IMR-90 (cell line): ENCODE data around the gene SNRNP35.

Experiments used
- BHLHE40 ChIP-seq: fragments of 150-350 bp; IDR thresholded peaks from 2 replicates; pipeline ENCODE4 v1.6.1; 2016; ENCODE audit warnings: mild to moderate bottlenecking, low read depth, low read length
- CEBPB ChIP-seq: IDR thresholded peaks from 2 replicates; pipeline ENCODE4 v1.6.1; 2012; ENCODE audit warnings: low read depth, low read length, improper control_type of control experiment
- CHD1 ChIP-seq: IDR thresholded peaks from 2 replicates; pipeline ENCODE4 v1.6.1; 2012; ENCODE audit warnings: low read depth, low read length, improper control_type of control experiment
- MAFK ChIP-seq: IDR thresholded peaks from 2 replicates; pipeline ENCODE4 v1.6.1; 2012; ENCODE audit warnings: low read depth, low read length, improper control_type of control experiment
- MAZ ChIP-seq: IDR thresholded peaks from 2 replicates; pipeline ENCODE4 v1.6.1; 2012; ENCODE audit warnings: low read depth, mild to moderate bottlenecking, low read length, improper control_type of control experiment, moderate library complexity, borderline replicate concordance
- MXI1 ChIP-seq: IDR thresholded peaks from 2 replicates; pipeline ENCODE4 v1.6.1; 2012; ENCODE audit warnings: low read depth, mild to moderate bottlenecking, low read length, moderate library complexity, borderline replicate concordance
- POLR2A ChIP-seq: IDR thresholded peaks from 2 replicates; pipeline ENCODE4 v1.6.1; 2012; ENCODE audit warnings: mild to moderate bottlenecking, low read depth, low read length
- RAD21 ChIP-seq: IDR thresholded peaks from 2 replicates; pipeline ENCODE4 v1.6.1; 2012; ENCODE audit warnings: low read length, improper control_type of control experiment
- RCOR1 ChIP-seq: IDR thresholded peaks from 2 replicates; pipeline ENCODE4 v1.6.1; 2012; ENCODE audit warnings: mild to moderate bottlenecking, low read length, improper control_type of control experiment; ENCODE audit not compliant: insufficient replicate concordance
- RFX5 ChIP-seq: IDR thresholded peaks from 2 replicates; pipeline ENCODE4 v1.8.0; 2012; ENCODE audit warnings: low read depth, mild to moderate bottlenecking, low read length, moderate library complexity
- SMC3 ChIP-seq: fragments of 150-350 bp; IDR thresholded peaks from 2 replicates; pipeline ENCODE4 v1.6.1; 2016; ENCODE audit warnings: low read depth, mild to moderate bottlenecking, antibody characterized with exemption, low read length, moderate library complexity
- TF ChIP-seq, protein P1 (sequence below): conservative IDR thresholded peaks from 2 replicates; pipeline ENCODE4 v1.5.1; 2012; ENCODE audit warnings: mild to moderate bottlenecking, low read depth, low read length, improper control_type of control experiment
- TF ChIP-seq, protein P2 (sequence below): fragments of 150-350 bp; IDR thresholded peaks from 2 replicates; pipeline ENCODE4 v1.6.1; 2016; ENCODE audit warnings: low read depth, mild to moderate bottlenecking, low read length, moderate library complexity, borderline replicate concordance
- TF ChIP-seq, protein P3 (sequence below): fragments of 150-350 bp; IDR thresholded peaks from 2 replicates; pipeline ENCODE4 v1.6.1; 2017; ENCODE audit warnings: mild to moderate bottlenecking, antibody characterized with exemption, low read length, low read depth

DNA sequence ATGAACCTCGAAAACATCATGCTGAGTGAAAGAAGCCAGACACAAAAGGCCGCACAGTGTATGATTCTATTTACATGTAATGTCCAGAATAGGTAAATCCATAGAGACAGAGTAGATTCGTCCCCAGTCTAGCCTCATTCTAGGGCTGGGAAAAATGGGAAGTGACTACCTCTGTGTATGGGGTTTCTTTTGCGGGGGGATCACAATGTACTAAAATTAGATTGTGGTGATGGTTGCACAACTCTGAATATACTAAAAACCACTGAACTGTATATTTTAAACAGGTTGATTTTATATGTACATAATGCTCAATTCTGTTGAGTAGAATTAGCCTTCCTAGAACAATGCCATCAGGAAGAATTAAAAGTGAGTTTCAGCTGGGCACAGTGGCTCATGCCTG, 15.2 kb upstream of the SNRNP35 start:
- TF ChIP-seq, protein P1, sequence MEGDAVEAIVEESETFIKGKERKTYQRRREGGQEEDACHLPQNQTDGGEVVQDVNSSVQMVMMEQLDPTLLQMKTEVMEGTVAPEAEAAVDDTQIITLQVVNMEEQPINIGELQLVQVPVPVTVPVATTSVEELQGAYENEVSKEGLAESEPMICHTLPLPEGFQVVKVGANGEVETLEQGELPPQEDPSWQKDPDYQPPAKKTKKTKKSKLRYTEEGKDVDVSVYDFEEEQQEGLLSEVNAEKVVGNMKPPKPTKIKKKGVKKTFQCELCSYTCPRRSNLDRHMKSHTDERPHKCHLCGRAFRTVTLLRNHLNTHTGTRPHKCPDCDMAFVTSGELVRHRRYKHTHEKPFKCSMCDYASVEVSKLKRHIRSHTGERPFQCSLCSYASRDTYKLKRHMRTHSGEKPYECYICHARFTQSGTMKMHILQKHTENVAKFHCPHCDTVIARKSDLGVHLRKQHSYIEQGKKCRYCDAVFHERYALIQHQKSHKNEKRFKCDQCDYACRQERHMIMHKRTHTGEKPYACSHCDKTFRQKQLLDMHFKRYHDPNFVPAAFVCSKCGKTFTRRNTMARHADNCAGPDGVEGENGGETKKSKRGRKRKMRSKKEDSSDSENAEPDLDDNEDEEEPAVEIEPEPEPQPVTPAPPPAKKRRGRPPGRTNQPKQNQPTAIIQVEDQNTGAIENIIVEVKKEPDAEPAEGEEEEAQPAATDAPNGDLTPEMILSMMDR: no peak
- TF ChIP-seq POLR2A (no peak), CEBPB (no peak), SMC3 (no peak), RFX5 (no peak), BHLHE40 (no peak), RAD21 (no peak), MAZ (no peak), RCOR1 (no peak), MAFK (no peak), MXI1 (no peak), CHD1 (no peak)
- TF ChIP-seq, protein P2, sequence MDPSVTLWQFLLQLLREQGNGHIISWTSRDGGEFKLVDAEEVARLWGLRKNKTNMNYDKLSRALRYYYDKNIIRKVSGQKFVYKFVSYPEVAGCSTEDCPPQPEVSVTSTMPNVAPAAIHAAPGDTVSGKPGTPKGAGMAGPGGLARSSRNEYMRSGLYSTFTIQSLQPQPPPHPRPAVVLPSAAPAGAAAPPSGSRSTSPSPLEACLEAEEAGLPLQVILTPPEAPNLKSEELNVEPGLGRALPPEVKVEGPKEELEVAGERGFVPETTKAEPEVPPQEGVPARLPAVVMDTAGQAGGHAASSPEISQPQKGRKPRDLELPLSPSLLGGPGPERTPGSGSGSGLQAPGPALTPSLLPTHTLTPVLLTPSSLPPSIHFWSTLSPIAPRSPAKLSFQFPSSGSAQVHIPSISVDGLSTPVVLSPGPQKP: no peak
- TF ChIP-seq, protein P3, sequence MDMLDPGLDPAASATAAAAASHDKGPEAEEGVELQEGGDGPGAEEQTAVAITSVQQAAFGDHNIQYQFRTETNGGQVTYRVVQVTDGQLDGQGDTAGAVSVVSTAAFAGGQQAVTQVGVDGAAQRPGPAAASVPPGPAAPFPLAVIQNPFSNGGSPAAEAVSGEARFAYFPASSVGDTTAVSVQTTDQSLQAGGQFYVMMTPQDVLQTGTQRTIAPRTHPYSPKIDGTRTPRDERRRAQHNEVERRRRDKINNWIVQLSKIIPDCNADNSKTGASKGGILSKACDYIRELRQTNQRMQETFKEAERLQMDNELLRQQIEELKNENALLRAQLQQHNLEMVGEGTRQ: no peak
